ENCODE data around the gene GOLPH3L.
"Not testable (repeated sequence)": the region's sequence is repeated elsewhere in the genome, so short reads cannot be mapped to it uniquely, and the experiment has no call there.

GOLPH3L gene

GRCh38 chr1:150696995-150697927, at the start of gene GOLPH3L:
GOLPH3L (minus strand) TSS chr1:150697154; CDS start chr1:150694838, 2,316 bp downstream.
- peak; percentile 7 to 98 (median 87) for DNase-seq

- no peak for DNase-seq
These were observed 33.3 kb upstream of the GOLPH3L start for GRCh38 chr1:150730130-150730721.

GRCh38 chr1:150724336-150724735, 27.4 kb upstream of the GOLPH3L start:
- DNase-seq: no peak

GRCh38 chr1:150720703-150721102, 23.7 kb upstream of the GOLPH3L start, which contains the start of gene HORMAD1:
HORMAD1 (minus strand) TSS chr1:150720895; CDS start chr1:150719505, 1,390 bp downstream.
- no peak for DNase-seq

DNA sequence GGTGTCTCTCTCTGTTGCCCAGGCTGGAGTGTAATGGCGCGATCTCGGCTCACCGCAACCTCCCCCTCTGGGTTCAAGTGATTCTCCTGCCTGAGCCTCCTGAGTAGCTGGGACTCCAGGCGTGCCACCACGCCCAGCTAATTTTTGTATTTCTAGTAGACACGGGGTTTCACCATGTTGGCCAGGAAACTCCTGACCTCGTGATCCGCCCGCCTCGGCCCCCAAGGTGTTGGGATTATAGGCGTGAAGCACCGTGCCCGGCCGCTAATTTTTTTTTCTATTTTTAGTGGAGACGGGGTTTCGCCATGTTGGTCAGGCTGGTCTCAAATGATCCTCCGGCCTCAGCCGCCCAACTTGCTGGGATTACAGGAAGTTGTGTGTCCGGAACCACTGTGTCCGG, 23.1 kb upstream of the GOLPH3L start:
- no peak for DNase-seq

DNA sequence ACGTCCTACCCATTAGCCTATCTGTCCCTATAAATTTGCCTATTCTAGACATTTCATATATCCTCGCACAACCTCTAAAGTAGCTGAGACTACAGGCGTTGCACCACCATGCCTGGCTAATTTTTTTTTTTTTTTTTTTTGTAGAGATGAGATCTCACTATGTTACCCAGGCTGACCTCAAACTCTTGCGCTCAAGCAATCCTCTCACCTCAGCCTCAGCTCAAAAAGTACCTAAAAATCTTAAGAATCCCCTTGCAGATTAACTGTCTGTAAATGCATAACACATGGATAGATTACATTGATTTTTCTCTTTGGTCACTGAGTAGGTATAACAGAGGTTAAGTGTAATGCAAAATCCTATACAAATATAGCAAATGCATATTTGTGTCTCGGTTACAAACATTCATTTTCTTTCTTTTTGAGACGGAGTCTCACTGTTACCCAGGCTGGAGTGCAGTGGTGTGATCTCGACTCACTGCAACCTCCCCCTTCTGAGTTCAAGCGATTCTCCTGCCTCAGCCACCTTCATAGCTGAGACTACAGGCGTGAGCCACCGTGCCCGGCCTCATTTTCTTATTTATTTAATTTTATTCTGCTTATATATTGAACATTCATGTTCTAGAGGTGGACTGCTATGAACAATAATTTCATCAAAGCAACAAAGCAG, 21.4 kb upstream of the GOLPH3L start:
- DNase-seq: no peak

- DNase-seq: not testable (repeated sequence)
These were observed 12.1 kb upstream of the GOLPH3L start for GRCh38 chr1:150709031-150709430.

DNA sequence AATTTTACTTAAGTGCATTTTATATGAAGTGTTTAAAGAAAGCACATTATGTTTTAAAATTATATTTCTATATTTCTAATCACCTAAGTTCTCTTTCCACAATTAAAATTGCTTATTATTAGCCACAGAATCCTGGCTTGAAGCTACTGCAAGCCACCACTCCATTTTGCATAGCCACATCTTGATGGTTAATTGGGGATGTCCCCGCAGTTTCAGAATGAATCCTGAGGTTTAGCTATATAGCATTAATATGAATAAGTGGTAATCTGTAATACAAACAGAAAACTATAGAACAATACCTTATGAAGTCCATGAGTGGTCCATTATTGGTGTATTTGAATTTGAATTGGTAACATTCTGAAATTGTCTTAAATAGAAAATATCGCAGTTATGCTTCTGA, 11.6 kb upstream of the GOLPH3L start:
- no peak for DNase-seq

- no peak for DNase-seq
These were observed 9.1 kb upstream of the GOLPH3L start for GRCh38 chr1:150706091-150706490.

- DNase-seq: no peak
These were observed 6.5 kb upstream of the GOLPH3L start for GRCh38 chr1:150703427-150703826.

DNA sequence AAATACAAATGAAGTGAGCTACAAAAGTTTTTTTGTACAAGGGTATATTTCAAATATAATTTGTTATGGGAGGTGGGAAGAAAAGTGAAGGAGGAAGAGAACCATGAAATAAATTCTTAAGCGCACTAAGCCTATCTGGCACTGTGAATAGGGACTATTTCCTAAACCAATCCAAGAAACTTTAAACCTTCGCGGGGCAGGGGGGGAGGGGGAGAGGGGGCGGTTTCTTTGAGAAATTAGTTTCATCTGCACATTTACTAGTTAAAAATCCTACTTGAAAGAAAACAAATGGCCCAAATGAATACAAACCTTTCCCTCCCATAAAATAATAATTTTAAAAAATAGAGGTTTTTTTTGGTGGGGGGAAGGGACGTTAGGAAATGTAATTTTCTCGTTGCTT, 364 bp downstream of the GOLPH3L start:
- no peak for DNase-seq

GRCh38 chr1:150696162-150696561, 792 bp downstream of the GOLPH3L start:
- DNase-seq: no peak

DNA sequence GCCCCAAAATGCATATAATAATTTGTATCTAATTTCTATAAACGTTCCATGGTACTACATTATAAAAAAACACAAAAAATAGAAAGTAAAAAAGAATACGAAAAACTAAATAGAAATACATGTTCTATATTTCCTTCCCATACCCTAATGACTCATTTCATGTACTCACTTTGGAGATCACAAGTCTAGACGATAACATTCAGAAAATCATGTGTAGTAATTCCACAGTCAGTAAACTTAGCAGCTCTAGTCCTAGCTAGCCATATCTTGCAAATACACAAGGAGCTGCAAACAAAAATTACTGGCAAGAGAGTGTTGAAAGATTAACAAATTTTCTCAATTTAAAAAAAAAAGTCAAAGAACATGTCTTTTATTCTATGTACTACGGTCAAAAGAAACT, 1.4 kb downstream of the GOLPH3L start:
- no peak for DNase-seq

- no peak for DNase-seq
These were observed 4.2 kb downstream of the GOLPH3L start for GRCh38 chr1:150692720-150693119.

DNA sequence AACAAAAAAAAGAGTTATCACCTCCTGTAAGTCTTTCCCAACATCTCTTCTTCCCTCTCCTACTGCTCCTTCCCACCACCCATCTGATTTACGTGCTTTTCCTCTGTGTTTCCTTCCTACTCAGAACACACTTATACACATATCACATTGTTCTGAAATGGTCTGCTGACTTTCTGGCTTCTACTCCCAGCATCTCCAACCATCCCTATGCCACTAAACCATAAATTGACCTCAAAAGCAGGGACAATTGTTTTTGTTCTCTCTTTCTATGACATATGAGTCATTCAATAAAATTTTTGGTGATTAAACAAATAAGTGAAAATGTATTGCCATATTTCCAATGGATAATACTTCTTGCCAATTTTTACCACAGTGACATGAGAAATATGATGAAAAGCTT, 8.2 kb downstream of the GOLPH3L start:
- DNase-seq: no peak

DNA sequence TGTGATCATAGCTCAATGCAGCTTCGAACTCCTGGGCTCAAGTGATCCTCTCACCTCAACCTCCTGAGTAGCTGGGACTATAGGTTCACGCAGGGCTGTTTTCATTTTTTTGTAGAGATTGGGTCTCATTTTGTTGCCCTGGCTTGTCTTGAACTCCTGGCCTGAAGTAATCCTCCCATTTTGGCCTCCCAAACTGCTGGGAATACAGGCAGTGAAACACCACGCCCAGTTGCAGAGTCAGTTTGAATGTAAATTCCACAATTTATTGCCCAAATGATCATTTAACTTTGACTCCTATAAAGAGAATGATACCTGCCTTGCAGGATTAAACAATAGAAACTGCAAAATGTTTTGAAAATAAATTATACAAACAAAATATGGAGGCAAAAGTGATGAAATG, 10.7 kb downstream of the GOLPH3L start:
- no peak for DNase-seq

DNA sequence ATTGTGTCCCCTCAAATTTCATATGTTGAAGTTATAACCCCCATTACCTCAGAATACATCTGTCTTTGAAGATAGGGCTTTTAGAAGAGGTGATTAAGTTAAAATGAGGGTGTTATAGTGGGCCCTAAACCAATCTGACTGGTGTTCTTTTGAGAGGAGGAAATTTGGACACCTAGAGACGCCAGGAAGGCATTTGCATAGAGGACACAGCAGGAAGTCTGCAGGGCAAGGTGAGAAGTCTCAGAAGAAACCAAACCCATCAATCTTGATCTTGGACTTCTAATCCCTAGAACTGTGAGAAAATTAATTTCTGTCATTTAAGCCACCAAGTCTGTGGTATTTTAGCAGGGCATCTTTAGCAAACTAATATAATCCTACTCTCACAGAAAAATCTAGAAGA, 13.0 kb downstream of the GOLPH3L start:
- no peak for DNase-seq

GRCh38 chr1:150678988-150679387, 18.0 kb downstream of the GOLPH3L start:
- DNase-seq: no peak

- DNase-seq: no peak
These were observed 22.1 kb downstream of the GOLPH3L start for GRCh38 chr1:150674881-150675280.

- no peak for DNase-seq
These were observed 33.6 kb downstream of the GOLPH3L start for GRCh38 chr1:150663321-150663720.

- no peak for DNase-seq
These were observed 34.1 kb downstream of the GOLPH3L start for GRCh38 chr1:150662811-150663210.

- no peak for DNase-seq
These were observed 35.8 kb downstream of the GOLPH3L start for GRCh38 chr1:150661156-150661555.
